HepG2 (cell line): ENCODE data around the gene MRPL18. TPM values are rescaled to one million over a fixed set of nuclear protein-coding genes. Genes with fewer than 3 reads are reported as not detected.

Experiments used
- ATF1 ChIP-seq: IDR thresholded peaks from 2 replicates; pipeline ENCODE4 v1.6.1; 2016; ENCODE audit warnings: mild to moderate bottlenecking, control low read depth
- EP300 ChIP-seq, 3 experiments: sonication (generic) in 1 of 3; formaldehyde crosslinking in 1 of 3; IDR thresholded peaks; 2 replicates each; pipeline versions ENCODE4 v1.5.1 to v1.6.1; 2011 to 2020; ENCODE audit warnings: low read depth in 2 of 3, low read length in 2 of 3, borderline replicate concordance in 1 of 3, improper control_type of control experiment in 1 of 3, mild to moderate bottlenecking in 1 of 3, missing genetic modification reagents in 1 of 3, moderate library complexity in 1 of 3
- FOXA3 ChIP-seq: IDR thresholded peaks from 2 replicates; pipeline ENCODE4 v1.6.1; 2016; ENCODE audit warnings: missing genetic modification reagents, missing compliant biosample characterization
- GATAD1 ChIP-seq: IDR thresholded peaks from 2 replicates; pipeline ENCODE4 v1.6.1; 2016; ENCODE audit warnings: missing genetic modification reagents, missing compliant biosample characterization
- HDAC1 ChIP-seq: sonication (generic); formaldehyde crosslinking; IDR thresholded peaks from 2 replicates; pipeline ENCODE4 v1.5.1; 2020; ENCODE audit warnings: mild to moderate bottlenecking, missing genetic modification reagents
- KLF12 ChIP-seq: sonication (generic); formaldehyde crosslinking; IDR thresholded peaks from 2 replicates; pipeline ENCODE4 v1.4.0; 2020; ENCODE audit warnings: missing genetic modification reagents, borderline replicate concordance
- PAF1 ChIP-seq: IDR thresholded peaks from 2 replicates; pipeline ENCODE4 v1.6.1; 2016; ENCODE audit warnings: missing genetic modification reagents, missing compliant biosample characterization
- PCBP2 ChIP-seq: fragments of 200-400 bp; formaldehyde crosslinking; optimal IDR thresholded peaks from 2 replicates; pipeline ENCODE3; 2018; ENCODE audit warnings: low read length, low read depth; ENCODE audit not compliant: poor library complexity, severe bottlenecking
- RBM22 ChIP-seq: fragments of 200-400 bp; formaldehyde crosslinking; optimal IDR thresholded peaks from 2 replicates; pipeline ENCODE3; 2017; ENCODE audit warnings: mild to moderate bottlenecking, low read length, moderate library complexity
- SRSF1 ChIP-seq: fragments of 200-400 bp; formaldehyde crosslinking; optimal IDR thresholded peaks from 2 replicates; pipeline ENCODE3; 2017; ENCODE audit warnings: mild to moderate bottlenecking, low read depth, low read length, moderate library complexity
- SSRP1 ChIP-seq: IDR thresholded peaks from 2 replicates; pipeline ENCODE4 v1.6.1; 2016; ENCODE audit warnings: control low read depth
- ZNF33A ChIP-seq: sonication (generic); formaldehyde crosslinking; IDR thresholded peaks from 2 replicates; pipeline ENCODE4 v1.5.1; 2020; ENCODE audit warnings: missing genetic modification reagents, mild to moderate bottlenecking, moderate library complexity, borderline replicate concordance
- ZNF451 ChIP-seq: sonication (generic); formaldehyde crosslinking; IDR thresholded peaks from 2 replicates; pipeline ENCODE4 v1.5.0; 2020; ENCODE audit warnings: mild to moderate bottlenecking, missing genetic modification reagents
- ZNF510 ChIP-seq: sonication (generic); formaldehyde crosslinking; IDR thresholded peaks from 2 replicates; pipeline ENCODE4 v1.4.0; 2020; ENCODE audit warnings: low read depth, mild to moderate bottlenecking, missing genetic modification reagents
- ZNF660 ChIP-seq: sonication (generic); formaldehyde crosslinking; IDR thresholded peaks from 2 replicates; pipeline ENCODE4 v1.5.1; 2020; ENCODE audit warnings: mild to moderate bottlenecking, low read depth, missing genetic modification reagents, borderline replicate concordance
- polyA plus RNA-seq, 8 experiments: library from polyadenylated mRNA; depleted of rRNA in 3 of 8; stranded (reverse) in 7 of 8; unstranded in 1 of 8; fragments of >200 nt; fragmentation: Illumina TruSeq in 4 of 8; extraction: Trizol in 4 of 8; gene quantifications; 2 replicates each; pipeline versions ENCODE4 v1.2.1 to v1.2.3, GENCODE V29; 2011 to 2016; ENCODE audit warnings: low read depth in 4 of 8, missing spikeins in 1 of 8, mixed read lengths in 1 of 8; ENCODE audit not compliant: insufficient read depth in 1 of 8
- total RNA-seq, 5 experiments: library from RNA; depleted of rRNA; stranded (reverse); fragments of >200 nt; fragmentation: Illumina TruSeq; extraction: Trizol; gene quantifications; 2 replicates each; pipeline ENCODE4 v1.2.3, GENCODE V29; 2016; ENCODE audit warnings: low read depth in 1 of 5
- TF ChIP-seq, protein P1 (sequence below), 2 experiments: sonication (generic) in 1 of 2; formaldehyde crosslinking in 1 of 2; IDR thresholded peaks; 2 replicates each; pipeline versions ENCODE4 v1.5.1 to v1.6.1; 2011 to 2020; ENCODE audit warnings: borderline replicate concordance in 1 of 2, low read depth in 1 of 2, low read length in 1 of 2, mild to moderate bottlenecking in 1 of 2, missing genetic modification reagents in 1 of 2, moderate library complexity in 1 of 2
- TF ChIP-seq, protein P2 (sequence below): sonication (generic); formaldehyde crosslinking; IDR thresholded peaks from 2 replicates; pipeline ENCODE4 v1.8.0; 2022; ENCODE audit warnings: mild to moderate bottlenecking, missing genetic modification reagents
- TF ChIP-seq, protein P3 (sequence below): IDR thresholded peaks from 2 replicates; pipeline ENCODE4 v1.6.1; 2016
- TF ChIP-seq, protein P4 (sequence below): sonication (generic); formaldehyde crosslinking; IDR thresholded peaks from 2 replicates; pipeline ENCODE4 v1.4.0; 2020; ENCODE audit warnings: mild to moderate bottlenecking, missing genetic modification reagents, borderline replicate concordance
- TF ChIP-seq, protein P5 (sequence below): sonication (generic); formaldehyde crosslinking; IDR thresholded peaks from 2 replicates; pipeline ENCODE4 v1.4.0; 2020; ENCODE audit warnings: missing genetic modification reagents
- TF ChIP-seq, protein P6 (sequence below): sonication (generic); formaldehyde crosslinking; IDR thresholded peaks from 2 replicates; pipeline ENCODE4 v1.4.0; 2020; ENCODE audit warnings: mild to moderate bottlenecking, missing genetic modification reagents

MRPL18 gene
- total and polyA plus RNA-seq, 2 of the 13 experiments (the other 11 are each of a cell fraction or from before 2014, with no cell fraction given), result 85.6 to 176 TPM

DNA sequence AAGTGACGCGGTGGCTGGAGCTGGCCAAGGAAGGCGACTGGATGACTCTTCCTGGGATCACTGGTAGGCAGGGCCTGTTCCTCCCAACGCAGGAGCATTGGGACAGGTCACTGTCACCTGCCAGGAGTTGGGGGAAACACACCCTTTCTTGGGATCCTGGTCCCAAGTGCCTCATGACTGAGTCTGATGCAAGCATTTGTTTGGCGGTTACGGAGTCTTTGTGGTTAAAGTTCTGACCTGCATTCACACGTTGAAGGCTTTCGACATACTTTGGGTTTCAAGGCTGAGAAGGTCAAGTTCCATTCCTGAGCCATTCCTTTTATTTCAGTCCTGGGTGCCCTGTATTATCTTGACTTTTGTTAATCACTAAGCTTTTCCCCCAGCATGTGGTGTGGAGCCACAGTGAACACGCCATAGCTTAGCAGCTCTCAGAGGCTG, 15.8 kb downstream of the MRPL18 start (continued):
- TF ChIP-seq, protein P1, sequence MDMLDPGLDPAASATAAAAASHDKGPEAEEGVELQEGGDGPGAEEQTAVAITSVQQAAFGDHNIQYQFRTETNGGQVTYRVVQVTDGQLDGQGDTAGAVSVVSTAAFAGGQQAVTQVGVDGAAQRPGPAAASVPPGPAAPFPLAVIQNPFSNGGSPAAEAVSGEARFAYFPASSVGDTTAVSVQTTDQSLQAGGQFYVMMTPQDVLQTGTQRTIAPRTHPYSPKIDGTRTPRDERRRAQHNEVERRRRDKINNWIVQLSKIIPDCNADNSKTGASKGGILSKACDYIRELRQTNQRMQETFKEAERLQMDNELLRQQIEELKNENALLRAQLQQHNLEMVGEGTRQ (IDR thresholded peaks at IDR 0.05; ENCODE audit: low read depth, low read length), result no peak
- TF ChIP-seq, protein P1 (CRISPR knock-in tag; IDR thresholded peaks at IDR 0.05; ENCODE audit: borderline replicate concordance), result no peak
- TF ChIP-seq, protein P2, sequence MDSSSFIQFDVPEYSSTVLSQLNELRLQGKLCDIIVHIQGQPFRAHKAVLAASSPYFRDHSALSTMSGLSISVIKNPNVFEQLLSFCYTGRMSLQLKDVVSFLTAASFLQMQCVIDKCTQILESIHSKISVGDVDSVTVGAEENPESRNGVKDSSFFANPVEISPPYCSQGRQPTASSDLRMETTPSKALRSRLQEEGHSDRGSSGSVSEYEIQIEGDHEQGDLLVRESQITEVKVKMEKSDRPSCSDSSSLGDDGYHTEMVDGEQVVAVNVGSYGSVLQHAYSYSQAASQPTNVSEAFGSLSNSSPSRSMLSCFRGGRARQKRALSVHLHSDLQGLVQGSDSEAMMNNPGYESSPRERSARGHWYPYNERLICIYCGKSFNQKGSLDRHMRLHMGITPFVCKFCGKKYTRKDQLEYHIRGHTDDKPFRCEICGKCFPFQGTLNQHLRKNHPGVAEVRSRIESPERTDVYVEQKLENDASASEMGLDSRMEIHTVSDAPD (CRISPR knock-in tag), result no peak
- no peak for TF ChIP-seq KLF12 (CRISPR knock-in tag)
- no peak for TF ChIP-seq ZNF660
- TF ChIP-seq PAF1 (CRISPR knock-in tag), result no peak
- TF ChIP-seq, protein P3, sequence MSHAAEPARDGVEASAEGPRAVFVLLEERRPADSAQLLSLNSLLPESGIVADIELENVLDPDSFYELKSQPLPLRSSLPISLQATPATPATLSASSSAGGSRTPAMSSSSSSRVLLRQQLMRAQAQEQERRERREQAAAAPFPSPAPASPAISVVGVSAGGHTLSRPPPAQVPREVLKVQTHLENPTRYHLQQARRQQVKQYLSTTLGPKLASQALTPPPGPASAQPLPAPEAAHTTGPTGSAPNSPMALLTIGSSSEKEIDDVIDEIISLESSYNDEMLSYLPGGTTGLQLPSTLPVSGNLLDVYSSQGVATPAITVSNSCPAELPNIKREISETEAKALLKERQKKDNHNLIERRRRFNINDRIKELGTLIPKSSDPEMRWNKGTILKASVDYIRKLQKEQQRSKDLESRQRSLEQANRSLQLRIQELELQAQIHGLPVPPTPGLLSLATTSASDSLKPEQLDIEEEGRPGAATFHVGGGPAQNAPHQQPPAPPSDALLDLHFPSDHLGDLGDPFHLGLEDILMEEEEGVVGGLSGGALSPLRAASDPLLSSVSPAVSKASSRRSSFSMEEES, result no peak
- no peak for TF ChIP-seq GATAD1
- TF ChIP-seq ATF1 (CRISPR knock-in tag), result no peak
- no peak for TF ChIP-seq ZNF510 (CRISPR knock-in tag)
- TF ChIP-seq ZNF33A (CRISPR knock-in tag), result no peak
- TF ChIP-seq, protein P4, sequence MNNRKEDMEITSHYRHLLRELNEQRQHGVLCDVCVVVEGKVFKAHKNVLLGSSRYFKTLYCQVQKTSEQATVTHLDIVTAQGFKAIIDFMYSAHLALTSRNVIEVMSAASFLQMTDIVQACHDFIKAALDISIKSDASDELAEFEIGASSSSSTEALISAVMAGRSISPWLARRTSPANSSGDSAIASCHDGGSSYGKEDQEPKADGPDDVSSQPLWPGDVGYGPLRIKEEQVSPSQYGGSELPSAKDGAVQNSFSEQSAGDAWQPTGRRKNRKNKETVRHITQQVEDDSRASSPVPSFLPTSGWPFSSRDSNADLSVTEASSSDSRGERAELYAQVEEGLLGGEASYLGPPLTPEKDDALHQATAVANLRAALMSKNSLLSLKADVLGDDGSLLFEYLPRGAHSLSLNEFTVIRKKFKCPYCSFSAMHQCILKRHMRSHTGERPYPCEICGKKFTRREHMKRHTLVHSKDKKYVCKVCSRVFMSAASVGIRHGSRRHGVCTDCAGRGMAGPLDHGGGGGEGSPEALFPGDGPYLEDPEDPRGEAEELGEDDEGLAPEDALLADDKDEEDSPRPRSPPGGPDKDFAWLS (CRISPR knock-in tag), result no peak
- TF ChIP-seq SSRP1, result peak; percentile 34; the same call in 1 of the 2 replicates
- no peak for TF ChIP-seq PCBP2
- no peak for TF ChIP-seq ZNF451
- no peak for TF ChIP-seq RBM22
- TF ChIP-seq EP300 (IDR thresholded peaks at IDR 0.05; ENCODE audit: low read depth in 2 of 2, low read length in 2 of 2), result peak in 1 of 2 experiments; percentile 58; a peak in 1 of 4 replicates
- TF ChIP-seq EP300 (CRISPR knock-in tag; IDR thresholded peaks at IDR 0.05; ENCODE audit: borderline replicate concordance), result peak; percentile 65; the same call in 1 of the 2 replicates
- TF ChIP-seq, protein P5, sequence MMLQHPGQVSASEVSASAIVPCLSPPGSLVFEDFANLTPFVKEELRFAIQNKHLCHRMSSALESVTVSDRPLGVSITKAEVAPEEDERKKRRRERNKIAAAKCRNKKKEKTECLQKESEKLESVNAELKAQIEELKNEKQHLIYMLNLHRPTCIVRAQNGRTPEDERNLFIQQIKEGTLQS (CRISPR knock-in tag), result peak; percentile 42; the same call in 1 of the 2 replicates
- no peak for TF ChIP-seq SRSF1
- TF ChIP-seq HDAC1 (CRISPR knock-in tag), result no peak
- TF ChIP-seq, protein P6, sequence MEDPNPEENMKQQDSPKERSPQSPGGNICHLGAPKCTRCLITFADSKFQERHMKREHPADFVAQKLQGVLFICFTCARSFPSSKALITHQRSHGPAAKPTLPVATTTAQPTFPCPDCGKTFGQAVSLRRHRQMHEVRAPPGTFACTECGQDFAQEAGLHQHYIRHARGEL (CRISPR knock-in tag), result no peak
- no peak for TF ChIP-seq FOXA3 (CRISPR knock-in tag)
